Activated gamma-delta T cell treated with Interleukin-2 at 50 U/mL for 16 hours (primary cell): Measurements from ENCODE around the gene LPIN1.

ENCODE experiments used
- DNase-seq: peaks from one replicate; pipeline ENCODE4 v3.0.0-alpha.2; 2020

The LPIN1 gene

DNA sequence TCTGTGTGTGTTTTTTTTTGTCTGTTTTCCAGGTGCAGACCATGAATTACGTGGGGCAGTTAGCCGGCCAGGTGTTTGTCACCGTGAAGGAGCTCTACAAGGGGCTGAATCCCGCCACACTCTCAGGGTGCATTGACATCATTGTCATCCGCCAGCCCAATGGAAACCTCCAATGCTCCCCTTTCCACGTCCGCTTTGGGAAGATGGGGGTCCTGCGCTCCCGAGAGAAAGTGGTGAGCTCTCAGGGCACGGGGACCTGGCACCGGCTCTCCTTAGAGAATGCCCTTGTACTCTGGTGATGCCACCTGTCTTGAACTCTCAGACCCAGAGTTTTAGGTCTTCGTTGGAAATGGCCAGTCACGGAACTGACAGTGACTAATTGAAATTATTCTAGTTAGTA lies 19.1 kb downstream of the LPIN1 start:
- DNase-seq, result no peak

DNA sequence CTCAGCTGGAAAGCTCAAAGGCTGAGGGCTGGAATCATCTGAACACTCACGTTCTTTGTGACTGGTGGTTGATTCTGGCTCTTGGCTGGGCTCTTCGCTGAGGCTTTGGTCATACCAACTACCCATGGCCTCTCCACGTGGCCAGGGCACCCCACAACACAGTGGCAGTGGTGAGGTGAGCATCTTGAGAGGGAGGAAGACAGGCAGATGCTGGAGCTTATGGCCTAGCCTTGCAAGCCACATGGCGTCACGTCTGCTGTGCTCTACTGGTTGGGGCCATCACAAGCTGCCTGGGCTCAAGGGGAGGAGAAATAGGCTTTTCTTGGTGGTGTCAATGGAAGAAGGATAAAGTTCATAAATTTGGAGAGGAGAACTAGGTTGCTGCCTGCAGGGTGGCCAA lies 19.6 kb downstream of the LPIN1 start:
- DNase-seq, result no peak

DNA sequence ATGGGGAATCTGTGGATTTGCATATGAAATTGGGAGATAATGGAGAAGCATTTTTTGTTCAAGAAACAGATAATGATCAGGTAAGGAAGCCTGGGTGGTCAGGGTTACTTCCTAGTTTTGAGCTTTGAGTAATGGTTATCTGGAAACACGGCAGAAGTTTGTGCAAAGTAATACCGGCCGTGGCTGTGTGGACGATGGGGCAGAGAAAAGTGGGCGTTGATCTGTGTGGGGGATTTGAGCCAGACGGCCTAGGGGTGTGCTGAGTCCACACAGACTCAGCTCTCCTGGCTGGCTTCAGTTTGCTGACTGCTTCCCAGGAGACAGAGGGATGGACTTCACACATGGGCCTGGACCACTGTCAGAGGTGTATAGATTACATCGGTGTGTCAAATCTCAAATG lies 21.3 kb downstream of the LPIN1 start:
- DNase-seq, result no peak

DNA sequence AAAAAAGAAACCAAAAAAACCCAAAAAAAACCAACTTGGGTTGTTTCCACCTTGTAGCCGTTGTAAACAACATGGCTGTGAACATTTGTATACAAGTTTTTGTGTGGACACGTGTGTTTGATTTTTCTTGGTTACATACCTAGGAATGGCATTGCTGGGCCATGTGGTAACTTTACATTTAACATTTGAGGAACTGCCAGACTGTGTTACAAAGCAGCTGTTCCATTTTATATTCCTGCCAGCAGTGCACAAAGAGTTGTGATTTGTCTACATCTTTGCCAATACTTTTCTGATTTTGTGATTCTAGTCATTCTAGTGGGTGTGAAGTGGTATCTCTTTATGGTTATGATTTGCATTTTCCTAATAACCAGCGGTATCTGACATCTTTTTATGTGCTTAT lies 22.5 kb downstream of the LPIN1 start:
- DNase-seq, result no peak

DNA sequence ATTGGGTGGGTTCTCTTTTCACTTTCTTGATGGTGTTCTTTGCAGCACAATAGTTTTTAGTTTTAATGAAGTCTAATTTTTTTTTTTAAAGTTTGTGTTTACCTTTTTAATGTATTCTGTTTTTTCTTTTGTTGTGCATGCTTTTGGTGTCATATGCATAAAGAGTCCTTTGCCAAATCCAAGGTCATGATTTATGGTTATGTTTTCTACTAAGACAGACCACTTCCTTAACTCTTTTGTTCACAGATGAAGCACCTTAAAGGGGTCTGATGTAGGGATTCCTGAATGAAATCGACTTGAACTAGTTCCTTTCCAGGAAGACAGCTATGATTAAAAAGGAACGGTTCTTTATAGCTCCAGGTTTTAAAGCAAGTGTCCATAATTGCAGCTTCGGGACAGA lies 23.1 kb downstream of the LPIN1 start:
- no peak for DNase-seq

DNA sequence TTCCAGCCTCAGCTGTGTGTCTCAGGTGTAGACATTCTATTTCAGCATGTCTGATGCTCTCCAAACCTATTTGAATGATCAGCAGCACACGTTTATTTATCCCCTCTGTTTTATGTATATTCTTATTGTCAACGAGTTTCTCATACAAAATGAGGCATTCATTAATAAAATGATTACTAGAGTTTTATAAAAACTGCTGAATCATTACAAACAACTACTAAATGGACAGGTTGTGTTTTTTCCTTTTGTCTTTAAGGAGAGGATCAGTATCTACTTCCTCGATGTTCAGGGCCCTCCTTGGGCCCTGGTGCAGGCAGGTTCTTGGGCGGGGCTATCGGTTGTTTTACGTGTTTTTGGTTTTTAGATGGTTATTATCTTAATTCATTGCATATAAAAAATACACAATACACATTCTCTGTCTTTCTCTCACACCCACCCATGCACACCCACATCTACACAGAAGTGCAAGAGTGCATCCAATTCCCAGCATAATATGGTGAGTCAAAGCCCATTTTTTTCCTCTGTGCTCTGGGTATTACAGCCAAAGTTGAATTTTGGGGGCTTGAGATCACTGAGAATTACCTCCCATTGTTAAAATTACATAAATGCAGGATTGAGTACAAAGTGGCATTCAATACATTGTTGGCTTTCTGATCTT lies 24.2 kb downstream of the LPIN1 start:
- no peak for DNase-seq

DNA sequence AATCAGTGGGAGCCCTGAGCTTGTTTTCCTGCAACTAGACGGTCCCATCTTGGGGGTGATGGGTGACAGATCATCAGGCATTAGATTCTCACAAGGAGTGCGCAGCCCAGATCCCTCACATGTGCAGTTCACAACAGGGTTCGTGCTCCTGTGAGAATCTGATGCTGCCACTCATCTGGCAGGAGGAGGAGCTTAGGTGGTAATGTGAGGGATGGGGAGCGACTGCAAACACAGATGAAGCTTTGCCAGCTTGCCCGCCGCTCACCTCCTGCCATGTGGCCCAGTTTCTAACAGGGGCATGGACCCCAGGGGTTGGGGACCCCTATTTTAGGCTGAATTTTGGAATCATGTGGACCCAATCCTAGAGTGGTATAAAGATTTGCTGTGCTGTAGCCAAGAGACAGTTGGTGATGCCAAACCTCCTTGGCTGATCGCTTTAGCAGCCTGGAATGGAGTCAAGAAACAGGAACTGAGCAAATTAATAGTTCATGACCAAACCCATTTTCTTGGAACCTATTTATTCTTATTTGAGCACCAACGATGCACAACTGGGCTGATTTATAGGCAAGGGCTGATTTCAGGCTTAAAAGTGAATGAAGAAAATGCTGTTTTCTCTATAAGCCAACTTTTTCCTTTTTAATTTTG lies 25.7 kb downstream of the LPIN1 start:
- no peak for DNase-seq

DNA sequence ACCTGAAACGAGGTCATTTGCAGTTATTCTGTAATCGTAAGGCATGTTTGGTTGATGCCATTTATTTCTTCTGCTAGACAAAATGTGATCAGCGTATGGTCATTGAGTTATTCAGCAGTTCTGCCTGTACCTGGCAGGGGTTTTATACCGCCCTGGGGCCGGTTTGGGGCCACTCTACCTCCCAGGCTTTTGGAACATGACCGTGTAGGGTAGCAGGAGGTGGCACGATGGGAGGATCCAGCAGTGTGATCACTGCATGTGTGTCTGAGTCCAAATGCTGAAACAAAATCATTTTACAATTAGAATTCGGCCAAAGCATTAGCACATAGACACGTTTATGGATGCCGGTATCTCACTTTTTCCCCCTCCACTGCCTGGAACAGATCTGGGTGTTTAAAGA lies 26.7 kb downstream of the LPIN1 start:
- DNase-seq, result no peak

DNA sequence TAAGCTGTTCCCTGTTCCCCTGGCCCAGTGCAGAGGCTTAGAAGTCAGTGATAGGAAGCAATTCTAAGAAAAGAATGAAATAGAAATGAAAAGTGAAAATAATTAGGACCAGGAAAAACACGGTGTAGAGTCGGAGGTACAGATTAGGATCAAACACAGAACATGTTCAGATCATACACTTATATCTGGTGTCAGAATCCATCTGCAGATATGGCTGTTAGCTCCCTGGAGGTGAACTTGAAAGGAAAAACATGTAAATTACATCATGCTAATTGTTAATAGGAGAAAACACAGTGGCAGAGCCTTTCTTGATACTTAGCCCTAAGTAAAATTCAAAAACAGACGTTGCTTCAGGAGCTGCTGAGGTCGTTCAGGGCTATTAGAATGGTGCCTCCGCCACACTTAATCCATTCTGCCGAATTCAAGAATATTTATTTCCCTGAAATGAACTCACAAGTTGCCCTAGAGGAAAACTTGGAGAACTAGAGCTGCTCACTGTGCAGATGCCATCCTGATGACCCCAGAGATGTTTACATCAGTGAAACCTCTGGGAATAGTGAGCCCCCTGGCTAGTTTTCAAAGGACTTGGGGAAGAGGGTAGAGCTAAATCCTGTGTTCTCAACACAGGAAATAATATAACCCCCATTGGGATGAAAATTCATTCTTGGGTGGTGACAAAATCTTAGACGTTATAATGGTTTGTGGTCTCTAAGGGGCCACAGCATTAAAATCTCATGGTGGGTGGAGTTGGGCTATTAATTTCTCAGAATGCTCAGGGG lies 27.5 kb downstream of the LPIN1 start:
- no peak for DNase-seq

DNA sequence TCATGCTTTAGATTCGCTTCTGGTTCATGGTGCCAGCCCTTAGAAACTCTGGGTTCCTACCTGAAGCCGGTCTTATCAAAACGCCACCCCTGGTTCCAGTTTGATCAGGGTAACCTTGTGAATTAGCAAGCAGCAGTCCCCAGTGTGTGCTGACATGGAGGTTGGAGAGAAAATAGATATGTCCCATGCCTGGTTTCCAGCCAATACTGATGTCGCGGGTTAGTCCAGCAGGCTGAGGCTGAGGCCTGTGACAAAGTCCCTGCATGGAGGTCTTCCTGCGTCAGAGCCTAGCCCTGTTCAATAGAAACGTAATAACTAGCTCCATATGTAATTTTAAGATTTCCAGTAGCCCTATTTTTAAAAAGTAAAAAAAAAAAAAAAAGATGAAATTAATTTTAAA lies 28.2 kb downstream of the LPIN1 start:
- no peak for DNase-seq

DNA sequence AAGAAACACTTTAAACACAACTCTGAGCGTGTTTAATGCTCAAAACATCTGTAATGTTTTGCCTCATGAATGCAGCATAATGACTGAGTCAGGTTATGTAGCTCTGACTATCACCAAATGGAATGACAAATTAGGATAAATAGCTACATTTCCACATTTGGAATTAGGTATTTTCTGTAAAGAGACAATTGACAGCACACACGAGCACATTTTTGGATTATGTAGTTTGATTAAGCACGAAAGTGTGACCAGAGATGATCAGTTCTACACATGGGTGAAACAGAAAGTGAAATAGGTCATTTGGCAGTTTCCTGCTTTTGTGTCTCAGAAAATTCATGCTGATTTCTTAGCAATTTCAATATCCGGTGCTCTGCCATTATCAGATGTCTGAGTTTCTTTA lies 29.0 kb downstream of the LPIN1 start:
- no peak for DNase-seq

DNA sequence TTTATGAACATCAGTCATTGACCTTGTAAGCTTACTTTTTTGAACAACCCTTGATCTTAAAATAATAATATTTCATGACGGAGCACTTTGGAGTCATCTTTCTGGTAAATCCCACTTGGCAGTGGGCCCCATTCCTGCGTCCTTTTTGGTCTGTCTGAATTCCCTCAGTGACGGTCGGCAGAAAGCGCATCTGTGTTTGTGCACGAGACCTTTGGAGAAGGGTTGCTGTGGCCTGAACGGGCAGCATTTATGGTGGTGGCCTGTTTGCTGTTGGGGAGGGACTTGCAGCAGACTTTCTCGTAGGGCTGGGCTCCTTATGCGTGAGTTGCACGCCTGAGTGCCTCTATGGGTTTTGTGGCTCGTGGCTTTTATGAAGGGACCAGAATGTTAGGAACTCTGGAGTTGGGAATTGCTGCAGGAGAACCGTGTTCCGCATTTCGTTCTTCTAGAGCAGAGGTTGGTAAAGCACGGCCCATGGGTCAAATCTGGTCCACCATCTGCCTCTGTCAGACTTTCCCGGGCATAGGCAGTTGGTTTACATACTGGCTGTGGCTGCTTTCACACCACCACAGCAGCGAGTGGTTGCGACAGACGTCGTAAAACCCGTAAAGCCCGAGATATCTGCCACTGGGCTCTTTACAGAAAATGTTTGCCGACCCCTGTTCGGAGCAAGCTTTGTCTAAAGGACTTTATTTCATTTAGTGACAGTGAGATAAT lies 30.8 kb downstream of the LPIN1 start:
- DNase-seq, result no peak

DNA sequence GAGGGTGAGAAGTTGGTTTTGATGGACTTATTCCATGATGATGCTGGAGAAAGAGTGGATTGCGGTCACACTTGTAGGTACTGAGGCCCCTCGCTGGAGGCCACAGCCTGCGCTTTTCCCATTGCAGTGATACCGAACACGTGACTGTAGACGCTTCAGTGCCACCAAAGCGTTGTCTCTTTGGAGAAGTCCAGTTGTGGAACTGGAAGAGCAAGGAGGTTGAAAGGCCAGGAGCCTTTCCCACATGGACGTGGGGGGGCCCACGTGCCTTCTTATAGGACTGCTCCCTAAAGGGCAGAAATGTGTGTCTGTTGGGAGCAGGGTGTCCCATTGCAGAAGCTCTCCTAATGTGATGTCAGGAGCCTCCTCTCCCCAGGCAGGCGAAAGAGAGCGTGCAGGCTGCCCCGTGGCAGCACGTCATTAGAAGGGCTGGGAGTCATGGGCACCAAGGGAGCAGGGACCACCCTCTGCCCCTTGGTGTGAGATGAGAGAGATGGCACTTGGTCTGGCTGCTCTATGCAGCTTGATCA lies 31.5 kb downstream of the LPIN1 start:
- no peak for DNase-seq

DNA sequence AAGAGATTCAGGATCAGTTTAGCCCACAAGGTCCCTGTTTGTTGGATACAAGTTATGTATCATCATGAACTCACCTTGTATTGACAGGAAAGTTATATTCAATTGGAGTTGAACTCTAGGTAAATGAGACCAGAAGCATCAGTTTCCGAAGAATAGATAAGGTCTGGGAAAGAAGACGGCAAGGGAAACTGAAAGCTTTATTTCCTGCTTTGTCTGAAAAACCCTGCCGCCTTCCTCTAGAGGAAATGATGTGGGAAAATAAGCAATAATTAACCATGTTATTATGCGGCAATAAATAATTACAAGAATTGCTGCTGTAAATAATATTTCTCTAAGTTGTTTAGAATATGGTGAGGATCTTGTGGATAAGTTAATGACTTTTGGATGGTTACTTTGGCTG lies 32.0 kb downstream of the LPIN1 start:
- no peak for DNase-seq

DNA sequence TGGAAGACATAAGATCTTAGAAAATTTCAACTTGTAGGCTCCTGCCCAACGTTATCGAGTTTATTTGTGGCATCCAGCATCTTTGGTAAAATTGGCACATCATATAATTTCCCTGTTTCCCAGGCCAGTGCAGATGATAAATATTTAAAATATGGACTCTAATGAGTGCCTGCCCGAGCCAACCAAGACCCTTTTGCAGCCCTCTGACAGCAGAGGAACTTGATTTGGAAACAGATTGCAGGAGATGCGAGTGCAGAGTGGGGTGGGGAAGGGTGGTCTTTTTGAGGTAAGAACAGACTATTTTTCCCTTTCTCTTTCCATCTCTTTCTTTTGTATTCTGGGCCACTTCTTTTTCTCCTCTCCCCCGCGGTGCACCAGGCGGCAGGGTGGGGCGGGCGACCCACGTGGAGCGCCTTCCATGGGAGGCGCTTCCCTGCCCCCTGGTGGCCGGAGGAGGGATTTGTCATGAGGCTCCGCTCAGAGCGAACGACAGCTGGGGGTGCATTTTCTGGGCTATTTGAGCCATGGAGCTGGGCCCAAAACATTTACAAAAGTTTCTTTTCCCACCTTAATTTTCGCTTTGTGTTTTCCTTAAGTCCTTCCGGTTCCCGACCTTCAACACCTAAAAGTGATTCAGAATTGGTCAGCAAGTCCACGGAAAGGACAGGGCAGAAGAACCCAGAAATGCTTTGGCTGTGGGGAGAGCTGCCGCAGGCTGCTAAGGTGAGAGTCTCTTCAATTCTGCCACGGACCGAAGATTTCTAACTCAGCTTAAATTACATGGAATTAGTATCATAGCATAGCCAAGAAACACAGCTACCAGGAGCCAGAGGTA lies 32.7 kb downstream of the LPIN1 start:
- peak; percentile 88 for DNase-seq

DNA sequence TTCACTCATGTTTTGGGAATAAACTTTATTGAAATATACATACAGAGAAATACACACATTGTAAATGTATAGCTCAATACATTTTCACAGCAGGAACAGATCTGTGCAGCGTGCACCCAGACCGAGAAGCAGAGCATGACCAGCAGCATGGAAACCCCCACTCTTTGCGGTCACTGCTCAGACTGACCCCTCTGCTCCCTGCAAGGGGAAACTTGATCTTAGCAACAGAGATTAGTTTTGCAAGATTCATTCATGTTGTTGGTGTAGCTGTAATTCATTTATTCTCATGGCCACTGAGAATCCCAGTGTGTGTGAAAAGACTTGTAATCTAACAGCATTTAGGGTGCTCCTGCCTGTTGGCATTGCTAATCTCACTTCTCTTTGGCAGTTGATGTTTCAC lies 35.2 kb downstream of the LPIN1 start:
- no peak for DNase-seq

DNA sequence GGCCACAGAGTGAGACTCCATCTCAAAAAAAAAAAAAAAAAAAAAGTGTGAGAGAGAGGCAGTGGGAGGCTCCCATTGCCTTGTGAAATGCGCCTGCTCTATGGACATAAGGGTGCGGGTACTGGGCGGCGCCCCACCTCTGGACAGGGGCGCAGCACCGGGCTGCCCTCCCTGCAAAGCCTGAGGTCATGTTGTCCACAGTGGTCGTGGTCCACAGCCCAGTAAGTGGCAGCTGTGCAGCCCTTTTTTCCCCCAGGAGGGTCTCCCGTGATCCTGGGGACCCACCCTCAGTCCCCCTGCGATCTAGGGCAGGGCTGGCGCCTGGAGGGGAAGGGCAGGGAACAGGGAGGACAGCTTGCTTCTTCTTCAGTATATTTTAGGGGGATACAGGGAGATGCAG lies 37.8 kb downstream of the LPIN1 start:
- no peak for DNase-seq

DNA sequence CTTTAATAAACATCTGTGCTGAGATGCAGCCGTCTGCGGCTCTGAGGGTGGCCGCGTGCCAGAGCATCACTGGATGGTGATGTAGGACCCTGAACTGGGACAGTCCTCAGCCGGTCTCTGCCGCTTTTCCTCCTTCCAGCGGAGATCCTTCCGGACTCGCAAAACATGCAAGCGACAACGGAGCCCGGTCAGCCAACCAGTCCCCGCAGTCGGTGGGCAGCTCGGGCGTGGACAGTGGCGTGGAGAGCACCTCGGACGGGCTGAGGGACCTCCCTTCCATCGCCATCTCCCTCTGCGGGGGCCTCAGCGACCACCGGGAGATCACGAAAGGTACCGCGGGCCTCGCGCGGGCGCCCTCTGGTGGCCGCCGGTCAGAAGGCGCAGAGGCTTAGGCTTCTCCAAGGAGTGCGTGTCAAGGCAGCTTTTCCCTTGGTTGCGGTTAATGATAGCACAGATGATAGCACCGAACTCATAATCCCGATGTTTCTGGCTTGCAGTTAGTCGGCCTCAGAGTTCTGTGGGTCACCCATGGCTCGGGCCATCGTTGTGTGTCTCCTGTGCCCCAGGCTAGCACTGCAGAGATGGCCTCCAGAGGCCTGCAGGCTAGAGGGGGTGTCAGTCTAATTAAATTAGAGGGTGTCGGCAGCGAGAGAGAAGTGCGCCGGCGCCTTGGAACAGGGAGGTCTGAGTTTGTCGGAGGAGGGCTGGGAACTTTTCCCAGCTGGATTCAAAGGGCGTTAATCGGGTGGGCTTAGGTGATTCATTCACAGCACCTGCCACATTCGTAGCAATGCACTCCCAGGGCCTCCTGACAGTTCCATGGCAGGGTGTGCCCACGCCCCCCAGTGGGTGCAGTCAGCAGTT lies 38.5 kb downstream of the LPIN1 start:
- peak; percentile 37 for DNase-seq

DNA sequence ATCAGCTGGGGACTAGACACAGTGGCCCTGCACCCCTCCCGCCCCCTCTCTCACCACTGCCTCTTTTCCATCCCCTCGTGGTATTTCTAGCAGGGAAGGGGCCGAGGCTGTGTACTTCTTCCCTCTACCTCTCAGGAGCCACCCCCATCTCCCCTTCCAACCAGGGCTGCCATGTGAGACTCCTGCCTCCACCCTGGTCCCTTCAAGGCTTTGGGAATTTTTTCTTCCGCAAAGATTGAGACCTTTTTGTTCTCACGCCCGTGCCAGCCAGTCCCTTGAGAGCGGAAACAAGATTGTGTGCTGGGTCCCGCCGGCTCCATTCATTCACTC lies 39.1 kb downstream of the LPIN1 start:
- DNase-seq, result no peak

DNA sequence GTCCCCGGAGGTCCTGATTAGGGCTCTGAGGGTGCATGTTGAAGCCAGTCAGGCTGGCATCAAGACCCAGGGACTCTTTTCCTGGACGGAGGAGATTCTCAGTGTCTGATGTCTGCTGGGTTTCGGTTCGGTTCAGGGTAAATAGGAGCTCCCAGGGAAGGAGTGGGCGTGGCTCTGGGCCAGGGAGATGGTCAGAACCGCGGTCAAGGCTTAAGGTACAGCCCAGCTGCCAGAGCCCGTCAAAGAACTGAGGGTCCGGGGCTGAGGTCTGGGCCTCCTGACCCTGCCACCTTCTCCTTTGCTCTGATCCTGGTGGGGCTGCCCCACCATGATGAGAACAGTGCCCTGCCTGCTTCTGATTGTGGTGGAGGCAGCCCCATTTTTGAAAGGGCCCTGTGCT lies 39.8 kb downstream of the LPIN1 start:
- no peak for DNase-seq

DNA sequence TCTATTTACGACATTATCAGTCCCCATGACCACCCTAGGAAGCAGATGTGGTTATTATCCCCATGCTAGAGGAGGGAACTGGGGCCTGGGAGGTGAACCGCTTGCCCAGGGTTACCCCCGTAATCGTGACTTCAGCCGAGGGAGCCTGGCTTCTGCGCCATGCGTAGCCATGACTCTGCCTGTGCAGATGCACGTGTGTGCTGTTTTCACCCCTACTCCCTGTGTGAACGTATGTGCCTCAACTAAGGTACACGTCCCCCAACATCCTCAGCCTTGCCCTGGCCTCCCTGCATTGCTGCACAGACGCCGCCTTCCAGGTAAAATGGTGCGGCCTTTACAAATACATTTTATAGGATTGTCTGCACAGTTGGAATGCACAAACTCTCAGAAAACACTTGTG lies 40.2 kb downstream of the LPIN1 start:
- no peak for DNase-seq

DNA sequence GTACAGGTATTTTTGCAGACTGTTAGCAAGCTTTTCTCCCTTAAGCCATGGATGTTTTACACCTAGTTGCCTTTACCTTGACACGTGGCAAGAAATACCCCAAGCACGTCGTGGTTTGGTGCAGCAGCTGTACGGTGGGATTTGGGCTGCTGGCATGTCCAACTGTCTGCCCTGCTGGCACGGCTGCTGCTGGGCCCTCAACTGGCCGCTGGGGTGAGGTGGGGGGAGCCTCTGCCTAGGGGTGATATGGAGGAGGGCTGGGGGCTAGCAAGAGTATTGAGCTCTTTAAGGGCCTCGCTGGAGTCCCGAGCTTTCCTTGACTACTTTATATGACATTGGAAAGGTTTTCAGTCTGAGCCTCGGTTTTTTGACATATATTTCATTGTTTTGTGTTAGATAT lies 41.6 kb downstream of the LPIN1 start:
- DNase-seq, result no peak
